Testis (tissue), 3 donors: ENCODE data around the gene IL12RB2. TPM values are rescaled to one million over a fixed set of nuclear protein-coding genes. Genes with fewer than 3 reads are reported as not detected.

ENCODE experiments used
- DNase-seq: peaks from one replicate; pipeline ENCODE4 v3.0.0-alpha.2; 2019
- H3K27ac ChIP-seq, 2 donors: fragments of 200-600 bp; sonication (generic); one replicate each; pipeline ENCODE4 v1.5.1; 2019
- H3K27me3 ChIP-seq: fragments of 200-600 bp; sonication (generic); one replicate; pipeline ENCODE4 v1.5.1; 2019
- H3K36me3 ChIP-seq: fragments of 200-600 bp; sonication (generic); one replicate; pipeline ENCODE4 v1.5.1; 2017; ENCODE audit warnings: low read depth; ENCODE audit errors: missing control alignments
- H3K4me1 ChIP-seq: fragments of 200-600 bp; sonication (generic); one replicate; pipeline ENCODE4 v1.5.1; 2019
- H3K4me3 ChIP-seq, 2 donors: fragments of 200-600 bp; sonication (generic); one replicate each; pipeline ENCODE4 v1.5.1; 2017 to 2019
- H3K9me3 ChIP-seq: fragments of 200-600 bp; sonication (generic); one replicate; pipeline ENCODE4 v1.5.1; 2017
- CTCF ChIP-seq, 3 experiments: fragments of 450-650 bp in 2 of 3; fragments of 200-600 bp in 1 of 3; sonication (generic) in 1 of 3; IDR thresholded peaks; one replicate each; pipeline ENCODE4 v1.5.1; 2016 to 2019; ENCODE audit warnings: antibody characterized with exemption in 3 of 3, mild to moderate bottlenecking in 2 of 3, moderate library complexity in 1 of 3
- POLR2A ChIP-seq: fragments of 450-650 bp; IDR thresholded peaks from one replicate; pipeline ENCODE4 v1.6.1; 2017; ENCODE audit warnings: antibody characterized with exemption, mild to moderate bottlenecking, moderate library complexity
- WGBS, 2 donors: methylation state at CpG; one replicate each; pipeline ENCODE4 v1.1.5; 2018; 5-methylcytosine and 5-hydroxymethylcytosine counted together
- intact Hi-C: fragments of 100-400 bp; cut with DNase I; formaldehyde crosslinking; loops from one replicate; pipeline ENCODE4 v1.15.1; 2023; ENCODE audit warnings: low total_unique reads
- polyA plus RNA-seq: library from polyadenylated mRNA; stranded (reverse); fragments of 350-450 nt; fragmentation: Illumina TruSeq; extraction: RNeasy Lipid Tissue Mini Kit (QIAGEN cat#74804); gene quantifications from one replicate; pipeline ENCODE4 v1.2.3, GENCODE V29; 2014; ENCODE audit warnings: low read depth, low replicate concordance; ENCODE audit not compliant: insufficient read depth
- total RNA-seq, 2 donors: library from RNA; depleted of rRNA; stranded (reverse); fragments of >200 nt; gene quantifications; one replicate each; pipeline ENCODE4 v1.2.3, GENCODE V29; 2016

Gene IL12RB2
- total and polyA plus RNA-seq, 3 donors from 2014 or later: 1.9 to 2.6 (median 2.1) TPM

- DNase-seq: no peak
- Histone ChIP-seq H3K4me1 (no peaks in the 10 kb centered on the region), H3K27me3 (no peaks in the 10 kb centered on the region), H3K36me3 (no peaks in the 10 kb centered on the region), H3K27ac (no peak overlapping the region), H3K9me3 (no peaks in the 10 kb centered on the region), H3K4me3 (no peak overlapping the region)
- intact Hi-C loops: no loop called here
- 93 to 95% methylated on average over 8 of the region's 8 CpGs for WGBS, 2 donors
- TF ChIP-seq CTCF (IDR thresholded peaks at IDR 0.05): no peak
Measured at GRCh38 chr1:67324068-67324467, 16.4 kb downstream of the IL12RB2 start.

- Histone ChIP-seq H3K4me1 (no peaks in the 10 kb centered on the region), H3K9me3 (no peaks in the 10 kb centered on the region), H3K36me3 (no peaks in the 10 kb centered on the region), H3K4me3 (no peak overlapping the region), H3K27ac (no peak overlapping the region), H3K27me3 (no peaks in the 10 kb centered on the region)
- DNase-seq: no peak
- intact Hi-C loops: no loop called here
- 83 to 86% methylated on average over 3 of the region's 3 CpGs for WGBS, 2 donors
- no peak for TF ChIP-seq POLR2A
- TF ChIP-seq CTCF (IDR thresholded peaks at IDR 0.05): no peak
Measured at GRCh38 chr1:67327864-67328466, 20.3 kb downstream of the IL12RB2 start.

- no peaks in the 10 kb centered on the region for H3K9me3 ChIP-seq
- no peak for DNase-seq
- H3K36me3 ChIP-seq: no peaks in the 10 kb centered on the region
- 77 to 79% methylated on average over 4 of the region's 4 CpGs for WGBS, 2 donors
- H3K27me3 ChIP-seq: no peaks in the 10 kb centered on the region
- no peak overlapping the region for H3K27ac ChIP-seq
- no peak overlapping the region for H3K4me3 ChIP-seq
- TF ChIP-seq POLR2A (no peak), CTCF (IDR thresholded peaks at IDR 0.05) (no peak)
- H3K4me1 ChIP-seq: no peaks in the 10 kb centered on the region
- intact Hi-C loops: no loop called here
Measured at GRCh38 chr1:67332653-67333529, 25.2 kb downstream of the IL12RB2 start.

- Histone ChIP-seq H3K27ac (no peak overlapping the region), H3K27me3 (no peaks in the 10 kb centered on the region), H3K4me3 (no peak overlapping the region), H3K9me3 (no peaks in the 10 kb centered on the region), H3K4me1 (no peaks in the 10 kb centered on the region), H3K36me3 (no peaks in the 10 kb centered on the region)
- no peak for DNase-seq
- TF ChIP-seq CTCF (IDR thresholded peaks at IDR 0.05) (no peak), POLR2A (no peak)
- 76 to 78% methylated on average over 3 of the region's 3 CpGs for WGBS, 2 donors
- intact Hi-C loops: no loop called here
Measured at GRCh38 chr1:67333603-67334002, 25.9 kb downstream of the IL12RB2 start.
